HUES64 (cell line): ENCODE data around the gene E4F1.

ENCODE experiments used
- H3K27ac ChIP-seq: 2 replicates; pipeline ENCODE4 v1.7.0; 2013; ENCODE audit warnings: low read depth, low read length, inconsistent platforms
- H3K27me3 ChIP-seq: 2 replicates; pipeline ENCODE4 v1.6.1; 2013; ENCODE audit warnings: mild to moderate bottlenecking, low read length; ENCODE audit not compliant: insufficient read depth
- H3K36me3 ChIP-seq: 2 replicates; pipeline ENCODE4 v1.6.1; 2013; ENCODE audit warnings: mild to moderate bottlenecking, low read length; ENCODE audit not compliant: insufficient read depth
- H3K4me1 ChIP-seq: 2 replicates; pipeline ENCODE4 v1.6.1; 2013; ENCODE audit warnings: mild to moderate bottlenecking, low read length, moderate library complexity; ENCODE audit not compliant: insufficient read depth
- H3K4me3 ChIP-seq: 2 replicates; pipeline ENCODE4 v1.5.1; 2013; ENCODE audit warnings: mild to moderate bottlenecking, low read length, moderate library complexity
- H3K9ac ChIP-seq: 2 replicates; pipeline ENCODE4 v1.6.1; 2013; ENCODE audit warnings: mild to moderate bottlenecking, low read depth, low read length
- H3K9me3 ChIP-seq: 2 replicates; pipeline ENCODE4 v1.6.1; 2013; ENCODE audit warnings: low read depth, low read length; ENCODE audit not compliant: insufficient read depth
- WGBS: fragments of 150-250, 120-280 bp; methylation state at CpG from one replicate; pipeline ENCODE4 v1.1.7; 2013; ENCODE audit warnings: missing lambda C conversion rate; 5-methylcytosine and 5-hydroxymethylcytosine counted together

Gene E4F1

DNA sequence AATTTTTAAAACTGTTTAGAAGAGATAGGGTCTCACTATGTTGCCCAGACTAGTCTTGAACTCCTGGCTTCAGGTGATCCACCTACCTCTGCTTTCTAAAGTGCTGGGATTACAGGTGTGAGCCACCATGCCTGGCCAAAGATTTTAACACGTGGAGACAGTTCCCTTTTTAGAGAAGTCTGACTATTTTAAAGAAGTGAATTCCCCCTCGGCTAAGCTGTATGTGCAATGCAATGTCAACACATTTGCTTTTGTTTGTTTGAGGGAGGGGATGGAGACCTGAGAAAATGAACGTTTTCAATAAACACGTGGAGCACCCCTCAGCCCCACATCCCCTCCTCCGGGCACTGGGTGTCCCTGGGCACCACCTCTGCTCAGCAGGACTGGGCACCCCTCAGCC lies 58.9 kb downstream of the E4F1 start:
- Histone ChIP-seq H3K36me3 (no peaks in the 10 kb centered on the region), H3K9me3 (no peaks in the 10 kb centered on the region), H3K4me1 (no peaks in the 10 kb centered on the region), H3K4me3 (no peak overlapping the region), H3K27me3 (no peaks in the 10 kb centered on the region), H3K27ac (no peak overlapping the region), H3K9ac (no peak overlapping the region)
- WGBS, result 69% methylated on average over 2 of the region's 5 CpGs

DNA sequence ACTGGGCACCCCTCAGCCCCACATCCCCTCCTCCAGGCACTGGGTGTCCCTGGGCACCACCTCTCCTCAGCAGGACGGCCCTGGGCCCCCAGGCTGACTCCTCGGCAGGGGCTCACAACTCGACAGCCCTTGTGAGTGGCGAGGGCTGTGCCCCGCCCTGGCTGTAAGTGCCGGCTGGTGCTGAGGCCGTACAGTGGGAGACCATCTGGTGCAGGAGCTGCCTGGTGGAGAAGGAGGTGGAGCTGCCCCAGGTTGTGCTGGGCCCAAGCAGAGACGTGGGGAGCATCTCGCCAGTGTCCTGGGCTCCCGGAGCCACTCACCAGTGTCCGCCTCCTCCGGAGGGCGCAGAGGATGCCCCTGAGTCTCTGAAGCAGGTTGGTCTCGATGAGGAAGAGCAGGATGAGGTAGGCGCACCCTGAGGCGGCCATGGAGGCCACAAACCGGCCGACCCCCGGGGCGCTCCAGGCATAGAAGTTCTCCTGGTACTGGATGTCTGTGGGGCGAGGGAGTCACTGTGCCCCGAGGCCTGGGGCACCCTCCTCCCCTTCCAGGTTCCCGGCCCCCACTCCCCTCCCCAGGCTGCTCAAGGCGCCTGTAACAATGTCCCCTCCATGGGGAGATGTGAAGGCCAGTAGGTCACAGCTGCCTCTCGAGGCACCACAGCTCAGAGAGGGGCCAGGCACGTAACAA lies 59.6 kb downstream of the E4F1 start:
- no peaks in the 10 kb centered on the region for H3K27me3 ChIP-seq
- H3K4me3 ChIP-seq, result no peak overlapping the region
- no peaks in the 10 kb centered on the region for H3K4me1 ChIP-seq
- WGBS, result 88% methylated on average over 26 of the region's 26 CpGs
- H3K27ac ChIP-seq, result no peak overlapping the region
- H3K9ac ChIP-seq, result no peak overlapping the region
- H3K9me3 ChIP-seq, result no peaks in the 10 kb centered on the region
- H3K36me3 ChIP-seq, result no peaks in the 10 kb centered on the region

DNA sequence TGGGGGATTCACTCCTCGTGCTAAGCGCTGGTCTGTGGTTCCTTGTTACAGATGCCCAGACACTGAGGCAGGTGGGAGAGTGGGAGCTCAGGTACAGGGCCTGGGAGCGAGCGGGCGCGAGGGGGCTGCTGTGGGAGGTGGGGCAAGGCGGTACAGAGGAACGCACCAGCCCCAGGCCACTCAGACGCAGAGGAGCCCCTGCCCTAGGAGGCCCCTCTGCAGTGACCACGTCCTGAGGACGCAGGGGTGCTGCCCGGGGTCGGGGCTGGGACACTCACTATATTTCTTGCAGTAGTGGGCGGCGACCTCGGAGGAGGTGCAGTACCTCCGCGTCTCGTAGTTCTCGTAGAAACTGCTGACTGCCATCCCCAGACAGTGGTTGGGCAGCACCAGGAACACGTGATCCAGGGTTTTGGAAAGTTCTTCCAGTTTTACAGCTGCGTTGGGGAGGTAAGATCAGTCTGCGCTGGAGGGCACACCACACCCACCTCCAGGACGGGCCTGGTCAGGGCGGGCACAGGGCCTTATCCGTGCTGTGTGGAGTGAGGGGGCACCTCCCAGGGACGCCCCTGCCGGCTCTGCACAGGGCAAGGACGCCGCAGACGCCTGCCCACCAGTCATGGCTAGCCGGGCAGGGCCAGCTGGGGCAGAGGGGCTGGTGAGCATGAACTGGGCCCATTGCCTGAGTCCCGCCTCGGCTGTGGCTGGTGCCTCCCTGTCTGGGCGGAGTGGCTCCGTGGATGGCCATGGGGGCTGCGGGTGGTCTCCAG lies 60.8 kb downstream of the E4F1 start:
- H3K4me1 ChIP-seq, result no peaks in the 10 kb centered on the region
- no peaks in the 10 kb centered on the region for H3K9me3 ChIP-seq
- H3K4me3 ChIP-seq, result no peak overlapping the region
- H3K36me3 ChIP-seq, result no peaks in the 10 kb centered on the region
- H3K27me3 ChIP-seq, result no peaks in the 10 kb centered on the region
- H3K9ac ChIP-seq, result no peak overlapping the region
- WGBS, result 93% methylated on average over 37 of the region's 37 CpGs
- H3K27ac ChIP-seq, result no peak overlapping the region

DNA sequence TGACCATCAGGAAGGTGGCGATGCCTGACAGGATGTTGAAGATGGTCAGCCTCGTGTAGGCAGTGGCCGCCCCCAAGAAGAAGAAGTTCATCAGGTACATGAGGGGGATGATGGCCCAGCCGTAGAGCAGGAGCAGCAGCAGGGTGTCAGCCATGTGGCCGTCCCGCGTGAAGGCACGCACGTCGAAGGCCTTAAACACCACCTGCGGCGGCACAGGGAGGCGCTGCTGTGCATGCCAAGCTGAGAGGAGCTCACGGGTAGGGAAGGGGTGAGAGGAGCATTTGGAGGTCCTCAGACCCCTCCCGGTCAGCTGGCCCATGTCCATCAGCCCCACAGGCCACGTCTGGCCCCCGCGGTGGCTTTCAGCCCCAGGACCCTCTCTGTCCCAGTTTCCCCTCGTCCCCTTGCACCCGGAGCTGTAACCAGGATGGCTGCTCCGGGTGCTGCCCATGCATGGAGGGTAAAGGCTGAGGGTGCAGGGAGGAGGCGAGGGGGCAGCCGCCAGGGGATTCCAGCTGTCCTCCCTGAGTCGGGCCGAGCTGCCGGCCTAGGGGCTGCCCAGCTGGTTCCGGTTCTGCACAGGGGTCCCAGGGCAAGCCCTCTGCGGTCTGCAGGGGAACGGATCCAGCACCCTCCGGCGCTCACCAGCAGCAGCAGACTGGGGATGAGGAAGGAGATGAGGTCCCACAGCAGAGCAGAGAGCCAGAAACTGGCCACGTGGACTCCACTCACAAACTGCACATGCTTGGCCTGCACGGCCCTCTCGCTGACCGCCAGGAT lies 61.6 kb downstream of the E4F1 start:
- Histone ChIP-seq H3K4me3 (no peak overlapping the region), H3K9ac (no peak overlapping the region), H3K9me3 (no peaks in the 10 kb centered on the region), H3K4me1 (no peaks in the 10 kb centered on the region), H3K27ac (no peak overlapping the region), H3K36me3 (no peaks in the 10 kb centered on the region), H3K27me3 (no peaks in the 10 kb centered on the region)
- WGBS, result 92% methylated on average over 35 of the region's 35 CpGs
